GM12878 (cell line): ENCODE results near the gene PDZRN4. TPM values are rescaled to one million over a fixed set of nuclear protein-coding genes. Genes with fewer than 3 reads are reported as not detected.

Experiments
- BCL11A ChIP-seq: IDR thresholded peaks from 2 replicates; pipeline ENCODE4 v1.6.1; 2011; ENCODE audit warnings: low read depth, low read length
- BRCA1 ChIP-seq: IDR thresholded peaks from 2 replicates; pipeline ENCODE4 v1.6.1; 2011; ENCODE audit warnings: low read depth, low read length, improper control_type of control experiment
- RBBP5 ChIP-seq: fragments of 200-600 bp; sonication (generic); conservative IDR thresholded peaks from 2 replicates; pipeline ENCODE4 v1.6.1; 2016
- SIN3A ChIP-seq: IDR thresholded peaks from 2 replicates; pipeline ENCODE4 v1.6.1; 2012; ENCODE audit warnings: low read depth, low read length, improper control_type of control experiment
- SREBF1 ChIP-seq: IDR thresholded peaks from 2 replicates; pipeline ENCODE4 v1.6.1; 2012; ENCODE audit warnings: mild to moderate bottlenecking, low read length
- ZNF274 ChIP-seq: IDR thresholded peaks from one replicate; pipeline ENCODE4 v1.8.0; 2011; ENCODE audit not compliant: insufficient read length, insufficient read depth
- polyA plus RNA-seq, 11 experiments: library from polyadenylated mRNA; depleted of rRNA in 4 of 11; unstranded in 6 of 11; stranded (reverse) in 5 of 11; fragments of >200 nt; fragmentation: Nextera tagmentation in 4 of 11; fragmentation: Illumina TruSeq in 1 of 11; extraction: Ambion mirVana in 4 of 11; extraction: Trizol in 1 of 11; gene quantifications; 1 replicate in 1 of 11; 2 replicates in 10 of 11; pipeline versions ENCODE4 v1.2.1 to v1.2.3, GENCODE V29; 2011 to 2016; ENCODE audit warnings: inconsistent platforms in 2 of 11, missing spikeins in 2 of 11, low read depth in 1 of 11
- total RNA-seq, 4 experiments: library from RNA; depleted of rRNA in 3 of 4; stranded (reverse); fragments of >200 nt in 3 of 4; fragmentation: Illumina TruSeq in 1 of 4; extraction: Trizol in 1 of 4; gene quantifications; 2 replicates each; pipeline versions ENCODE4 v1.2.1 to v1.2.3, GENCODE V29; 2013 to 2021
- TF ChIP-seq, protein P1 (sequence below): fragments of 450-650 bp; IDR thresholded peaks from 2 replicates; pipeline ENCODE4 v1.6.1; 2016; ENCODE audit warnings: mild to moderate bottlenecking, moderate library complexity, borderline replicate concordance
- TF ChIP-seq, protein P2 (sequence below): IDR thresholded peaks from 2 replicates; pipeline ENCODE4 v1.6.1; 2012; ENCODE audit warnings: improper control_type of control experiment, low read depth, low read length; ENCODE audit not compliant: insufficient replicate concordance
- TF ChIP-seq, protein P3 (sequence below): fragments of 450-650 bp; IDR thresholded peaks from 2 replicates; pipeline ENCODE4 v1.6.1; 2014; ENCODE audit warnings: mild to moderate bottlenecking
- TF ChIP-seq, protein P4 (sequence below): IDR thresholded peaks from 2 replicates; pipeline ENCODE4 v1.6.1; 2012; ENCODE audit warnings: low read length, inconsistent platforms

Gene PDZRN4
- total and polyA plus RNA-seq, 10 of the 15 experiments (the other 5 are each of a cell fraction or from before 2014, with no cell fraction given), result 0.03 TPM; not detected in 9

DNA sequence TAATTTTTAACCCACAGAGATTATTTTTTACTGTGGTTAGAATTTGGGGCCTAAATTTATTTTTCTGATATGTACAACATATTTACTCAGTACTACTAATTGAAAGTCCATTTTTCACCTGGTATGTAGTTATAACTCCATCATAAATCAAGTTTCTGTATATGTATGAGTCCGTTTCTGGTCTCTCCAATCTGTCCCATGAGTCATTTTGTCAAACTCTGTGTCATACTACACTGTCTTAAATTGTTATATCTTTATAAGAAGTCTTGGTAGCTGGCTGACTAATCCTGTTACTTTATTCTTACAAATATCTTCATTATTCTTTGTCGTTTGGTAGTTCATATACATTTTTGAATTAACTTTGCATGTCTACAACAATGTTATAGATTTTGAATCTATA lies 344.0 kb downstream of the PDZRN4 start (continued):
- TF ChIP-seq, protein P1, sequence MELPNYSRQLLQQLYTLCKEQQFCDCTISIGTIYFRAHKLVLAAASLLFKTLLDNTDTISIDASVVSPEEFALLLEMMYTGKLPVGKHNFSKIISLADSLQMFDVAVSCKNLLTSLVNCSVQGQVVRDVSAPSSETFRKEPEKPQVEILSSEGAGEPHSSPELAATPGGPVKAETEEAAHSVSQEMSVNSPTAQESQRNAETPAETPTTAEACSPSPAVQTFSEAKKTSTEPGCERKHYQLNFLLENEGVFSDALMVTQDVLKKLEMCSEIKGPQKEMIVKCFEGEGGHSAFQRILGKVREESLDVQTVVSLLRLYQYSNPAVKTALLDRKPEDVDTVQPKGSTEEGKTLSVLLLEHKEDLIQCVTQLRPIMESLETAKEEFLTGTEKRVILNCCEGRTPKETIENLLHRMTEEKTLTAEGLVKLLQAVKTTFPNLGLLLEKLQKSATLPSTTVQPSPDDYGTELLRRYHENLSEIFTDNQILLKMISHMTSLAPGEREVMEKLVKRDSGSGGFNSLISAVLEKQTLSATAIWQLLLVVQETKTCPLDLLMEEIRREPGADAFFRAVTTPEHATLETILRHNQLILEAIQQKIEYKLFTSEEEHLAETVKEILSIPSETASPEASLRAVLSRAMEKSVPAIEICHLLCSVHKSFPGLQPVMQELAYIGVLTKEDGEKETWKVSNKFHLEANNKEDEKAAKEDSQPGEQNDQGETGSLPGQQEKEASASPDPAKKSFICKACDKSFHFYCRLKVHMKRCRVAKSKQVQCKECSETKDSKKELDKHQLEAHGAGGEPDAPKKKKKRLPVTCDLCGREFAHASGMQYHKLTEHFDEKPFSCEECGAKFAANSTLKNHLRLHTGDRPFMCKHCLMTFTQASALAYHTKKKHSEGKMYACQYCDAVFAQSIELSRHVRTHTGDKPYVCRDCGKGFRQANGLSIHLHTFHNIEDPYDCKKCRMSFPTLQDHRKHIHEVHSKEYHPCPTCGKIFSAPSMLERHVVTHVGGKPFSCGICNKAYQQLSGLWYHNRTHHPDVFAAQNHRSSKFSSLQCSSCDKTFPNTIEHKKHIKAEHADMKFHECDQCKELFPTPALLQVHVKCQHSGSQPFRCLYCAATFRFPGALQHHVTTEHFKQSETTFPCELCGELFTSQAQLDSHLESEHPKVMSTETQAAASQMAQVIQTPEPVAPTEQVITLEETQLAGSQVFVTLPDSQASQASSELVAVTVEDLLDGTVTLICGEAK, result no peak
- TF ChIP-seq BRCA1, result no peak
- TF ChIP-seq, protein P2, sequence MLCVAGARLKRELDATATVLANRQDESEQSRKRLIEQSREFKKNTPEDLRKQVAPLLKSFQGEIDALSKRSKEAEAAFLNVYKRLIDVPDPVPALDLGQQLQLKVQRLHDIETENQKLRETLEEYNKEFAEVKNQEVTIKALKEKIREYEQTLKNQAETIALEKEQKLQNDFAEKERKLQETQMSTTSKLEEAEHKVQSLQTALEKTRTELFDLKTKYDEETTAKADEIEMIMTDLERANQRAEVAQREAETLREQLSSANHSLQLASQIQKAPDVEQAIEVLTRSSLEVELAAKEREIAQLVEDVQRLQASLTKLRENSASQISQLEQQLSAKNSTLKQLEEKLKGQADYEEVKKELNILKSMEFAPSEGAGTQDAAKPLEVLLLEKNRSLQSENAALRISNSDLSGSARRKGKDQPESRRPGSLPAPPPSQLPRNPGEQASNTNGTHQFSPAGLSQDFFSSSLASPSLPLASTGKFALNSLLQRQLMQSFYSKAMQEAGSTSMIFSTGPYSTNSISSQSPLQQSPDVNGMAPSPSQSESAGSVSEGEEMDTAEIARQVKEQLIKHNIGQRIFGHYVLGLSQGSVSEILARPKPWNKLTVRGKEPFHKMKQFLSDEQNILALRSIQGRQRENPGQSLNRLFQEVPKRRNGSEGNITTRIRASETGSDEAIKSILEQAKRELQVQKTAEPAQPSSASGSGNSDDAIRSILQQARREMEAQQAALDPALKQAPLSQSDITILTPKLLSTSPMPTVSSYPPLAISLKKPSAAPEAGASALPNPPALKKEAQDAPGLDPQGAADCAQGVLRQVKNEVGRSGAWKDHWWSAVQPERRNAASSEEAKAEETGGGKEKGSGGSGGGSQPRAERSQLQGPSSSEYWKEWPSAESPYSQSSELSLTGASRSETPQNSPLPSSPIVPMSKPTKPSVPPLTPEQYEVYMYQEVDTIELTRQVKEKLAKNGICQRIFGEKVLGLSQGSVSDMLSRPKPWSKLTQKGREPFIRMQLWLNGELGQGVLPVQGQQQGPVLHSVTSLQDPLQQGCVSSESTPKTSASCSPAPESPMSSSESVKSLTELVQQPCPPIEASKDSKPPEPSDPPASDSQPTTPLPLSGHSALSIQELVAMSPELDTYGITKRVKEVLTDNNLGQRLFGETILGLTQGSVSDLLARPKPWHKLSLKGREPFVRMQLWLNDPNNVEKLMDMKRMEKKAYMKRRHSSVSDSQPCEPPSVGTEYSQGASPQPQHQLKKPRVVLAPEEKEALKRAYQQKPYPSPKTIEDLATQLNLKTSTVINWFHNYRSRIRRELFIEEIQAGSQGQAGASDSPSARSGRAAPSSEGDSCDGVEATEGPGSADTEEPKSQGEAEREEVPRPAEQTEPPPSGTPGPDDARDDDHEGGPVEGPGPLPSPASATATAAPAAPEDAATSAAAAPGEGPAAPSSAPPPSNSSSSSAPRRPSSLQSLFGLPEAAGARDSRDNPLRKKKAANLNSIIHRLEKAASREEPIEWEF, result no peak
- TF ChIP-seq, protein P3, sequence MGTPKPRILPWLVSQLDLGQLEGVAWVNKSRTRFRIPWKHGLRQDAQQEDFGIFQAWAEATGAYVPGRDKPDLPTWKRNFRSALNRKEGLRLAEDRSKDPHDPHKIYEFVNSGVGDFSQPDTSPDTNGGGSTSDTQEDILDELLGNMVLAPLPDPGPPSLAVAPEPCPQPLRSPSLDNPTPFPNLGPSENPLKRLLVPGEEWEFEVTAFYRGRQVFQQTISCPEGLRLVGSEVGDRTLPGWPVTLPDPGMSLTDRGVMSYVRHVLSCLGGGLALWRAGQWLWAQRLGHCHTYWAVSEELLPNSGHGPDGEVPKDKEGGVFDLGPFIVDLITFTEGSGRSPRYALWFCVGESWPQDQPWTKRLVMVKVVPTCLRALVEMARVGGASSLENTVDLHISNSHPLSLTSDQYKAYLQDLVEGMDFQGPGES, result no peak
- TF ChIP-seq, protein P4, sequence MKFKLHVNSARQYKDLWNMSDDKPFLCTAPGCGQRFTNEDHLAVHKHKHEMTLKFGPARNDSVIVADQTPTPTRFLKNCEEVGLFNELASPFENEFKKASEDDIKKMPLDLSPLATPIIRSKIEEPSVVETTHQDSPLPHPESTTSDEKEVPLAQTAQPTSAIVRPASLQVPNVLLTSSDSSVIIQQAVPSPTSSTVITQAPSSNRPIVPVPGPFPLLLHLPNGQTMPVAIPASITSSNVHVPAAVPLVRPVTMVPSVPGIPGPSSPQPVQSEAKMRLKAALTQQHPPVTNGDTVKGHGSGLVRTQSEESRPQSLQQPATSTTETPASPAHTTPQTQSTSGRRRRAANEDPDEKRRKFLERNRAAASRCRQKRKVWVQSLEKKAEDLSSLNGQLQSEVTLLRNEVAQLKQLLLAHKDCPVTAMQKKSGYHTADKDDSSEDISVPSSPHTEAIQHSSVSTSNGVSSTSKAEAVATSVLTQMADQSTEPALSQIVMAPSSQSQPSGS, result no peak
- no peak for TF ChIP-seq SREBF1
- no peak for TF ChIP-seq BCL11A
- no peak for TF ChIP-seq SIN3A
- TF ChIP-seq RBBP5, result no peak
- TF ChIP-seq ZNF274, result no peak
